SK-N-SH treated with all-trans-retinoic acid at 6 μM for 48 hours (cell line): Measurements from ENCODE around the gene FBXL17.

Source experiments
- GLIS3 ChIP-seq: fragments of 250-450 bp; sonication (Bioruptor Pico); IDR thresholded peaks from 2 replicates; pipeline ENCODE4 v1.5.0; 2020; ENCODE audit warnings: mild to moderate bottlenecking, moderate library complexity
- SNAI2 ChIP-seq: fragments of 250-450 bp; sonication (Bioruptor Pico); IDR thresholded peaks from 2 replicates; pipeline ENCODE4 v1.5.0; 2020; ENCODE audit warnings: mild to moderate bottlenecking, moderate library complexity
- ZC3H10 ChIP-seq: fragments of 250-450 bp; sonication (Bioruptor Pico); IDR thresholded peaks from 2 replicates; pipeline ENCODE4 v1.5.1; 2021; ENCODE audit warnings: mild to moderate bottlenecking, moderate library complexity
- ZFP30 ChIP-seq: fragments of 450-650 bp; formaldehyde crosslinking; IDR thresholded peaks from 2 replicates; pipeline ENCODE4 v1.5.0; 2022; ENCODE audit warnings: mild to moderate bottlenecking, moderate library complexity
- ZNF70 ChIP-seq: fragments of 450-650 bp; formaldehyde crosslinking; IDR thresholded peaks from 2 replicates; pipeline ENCODE4 v1.5.0; 2020; ENCODE audit warnings: mild to moderate bottlenecking, moderate library complexity
- ZNF8 ChIP-seq: fragments of 450-650 bp; formaldehyde crosslinking; IDR thresholded peaks from 2 replicates; pipeline ENCODE4 v1.5.0; 2020; ENCODE audit warnings: mild to moderate bottlenecking, moderate library complexity

- TF ChIP-seq SNAI2 (no peak), ZFP30 (CRISPR knock-in tag) (no peak), ZC3H10 (CRISPR knock-in tag) (no peak), ZNF70 (CRISPR knock-in tag) (no peak), ZNF8 (no peak), GLIS3 (no peak)
Measured at GRCh38 chr5:108238461-108238860, 143.4 kb downstream of the FBXL17 start.
